ENCODE results near the gene HNRNPC. TPM values are rescaled to one million over a fixed set of nuclear protein-coding genes. Genes with fewer than 3 reads are reported as not detected.
"Not testable (repeated sequence)": the region's sequence is repeated elsewhere in the genome, so short reads cannot be mapped to it uniquely, and the experiment has no call there.

Gene HNRNPC
- total RNA-seq, 1 donor from 2014 or later, result 1,872 TPM

DNA sequence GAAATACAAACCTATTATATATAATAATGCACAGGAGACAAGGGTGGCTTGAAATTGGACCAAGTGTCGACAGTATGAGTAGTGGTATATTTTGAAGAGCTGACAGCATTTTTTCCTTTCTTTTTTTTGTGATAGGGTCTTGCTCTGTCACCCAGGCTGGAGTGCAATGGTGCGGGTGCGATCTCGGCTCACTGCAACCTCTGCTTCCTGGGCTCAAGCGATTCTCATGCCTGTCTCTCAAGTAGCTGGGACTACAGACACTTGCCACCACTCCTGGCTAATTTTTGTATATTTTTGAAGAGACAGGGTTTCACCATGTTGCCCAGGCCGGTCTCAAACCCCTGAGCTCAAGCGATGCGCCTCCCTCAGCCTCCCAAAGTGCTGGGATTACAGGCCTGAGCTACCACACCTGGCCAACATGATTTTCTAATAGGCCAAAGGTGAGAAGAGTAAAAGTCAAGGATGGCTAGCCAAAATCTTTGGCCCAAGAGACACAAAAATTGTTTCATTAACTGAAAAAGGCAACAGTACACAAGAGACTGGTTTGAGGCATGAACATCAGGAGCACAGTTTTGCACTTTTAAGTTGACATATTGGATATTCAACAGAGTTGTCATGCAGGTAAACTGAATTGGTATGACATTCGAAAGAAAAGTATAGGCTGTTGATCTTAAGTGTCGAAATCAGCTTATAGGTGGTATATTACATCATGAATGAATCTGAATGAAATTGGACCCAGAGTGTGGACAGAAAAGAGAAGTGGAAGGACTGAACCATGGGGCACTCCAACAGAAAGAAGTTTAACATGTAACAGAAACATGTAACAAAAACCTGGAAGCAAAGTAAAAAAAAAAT lies 12.5 kb downstream of the HNRNPC start:
- H3K4me3 ChIP-seq, result no peak overlapping the region

DNA sequence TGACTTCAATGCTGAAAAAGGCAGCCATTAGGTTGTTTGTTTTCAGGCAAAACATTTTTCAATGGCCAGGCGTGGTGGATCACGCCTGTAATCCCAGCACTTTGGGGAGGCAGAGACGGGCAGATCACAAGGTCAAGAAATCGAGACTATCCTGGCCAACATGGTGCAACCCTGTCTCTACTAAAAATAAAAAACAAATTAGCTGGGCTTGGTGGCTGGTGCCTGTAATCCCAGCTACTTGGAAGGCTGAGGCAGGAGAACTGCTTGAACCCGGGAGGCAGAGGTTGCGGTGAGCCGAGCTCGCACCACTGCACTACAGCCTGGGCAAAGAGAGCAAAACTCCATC lies 13.2 kb downstream of the HNRNPC start:
- peak overlapping the region; percentile 21 for H3K4me2 ChIP-seq
- Mint-ChIP-seq H3K4me1 (peaks cover 29% of the 10 kb centered on the region), H3K36me3 (peaks cover 51% of the 10 kb centered on the region)
- peaks cover 80% of the 10 kb centered on the region for H3F3A ChIP-seq (ENCODE audit: low read depth)
- H3K27ac Mint-ChIP-seq; H3K9me3 ChIP-seq (ENCODE audit: low read depth); H3K9me3 Mint-ChIP-seq; H3K27me3 ChIP-seq; H3K9ac ChIP-seq; H3K4me3 ChIP-seq; H3K4me3 Mint-ChIP-seq; H2AFZ ChIP-seq (replicated peaks); H3K27me3 Mint-ChIP-seq (ENCODE audit: insufficient read depth, low read depth); DNase-seq (ENCODE audit: low spot score): not testable (repeated sequence)
- peaks cover 30% of the 10 kb centered on the region for H3K4me1 ChIP-seq
- peaks cover 28% of the 10 kb centered on the region for H3K36me3 ChIP-seq
- peaks cover 100% of the 10 kb centered on the region for H3K79me2 ChIP-seq (ENCODE audit: low read depth)
- H4K20me1 ChIP-seq (ENCODE audit: low read depth), result peaks cover 100% of the 10 kb centered on the region
- peak overlapping the region; percentile 34 for H3K27ac ChIP-seq

More for the DNA sequence above, 12.5 kb downstream of the HNRNPC start:
- TF ChIP-seq, protein P1, sequence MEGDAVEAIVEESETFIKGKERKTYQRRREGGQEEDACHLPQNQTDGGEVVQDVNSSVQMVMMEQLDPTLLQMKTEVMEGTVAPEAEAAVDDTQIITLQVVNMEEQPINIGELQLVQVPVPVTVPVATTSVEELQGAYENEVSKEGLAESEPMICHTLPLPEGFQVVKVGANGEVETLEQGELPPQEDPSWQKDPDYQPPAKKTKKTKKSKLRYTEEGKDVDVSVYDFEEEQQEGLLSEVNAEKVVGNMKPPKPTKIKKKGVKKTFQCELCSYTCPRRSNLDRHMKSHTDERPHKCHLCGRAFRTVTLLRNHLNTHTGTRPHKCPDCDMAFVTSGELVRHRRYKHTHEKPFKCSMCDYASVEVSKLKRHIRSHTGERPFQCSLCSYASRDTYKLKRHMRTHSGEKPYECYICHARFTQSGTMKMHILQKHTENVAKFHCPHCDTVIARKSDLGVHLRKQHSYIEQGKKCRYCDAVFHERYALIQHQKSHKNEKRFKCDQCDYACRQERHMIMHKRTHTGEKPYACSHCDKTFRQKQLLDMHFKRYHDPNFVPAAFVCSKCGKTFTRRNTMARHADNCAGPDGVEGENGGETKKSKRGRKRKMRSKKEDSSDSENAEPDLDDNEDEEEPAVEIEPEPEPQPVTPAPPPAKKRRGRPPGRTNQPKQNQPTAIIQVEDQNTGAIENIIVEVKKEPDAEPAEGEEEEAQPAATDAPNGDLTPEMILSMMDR (IDR thresholded peaks at IDR 0.05), result no peak
- TF ChIP-seq EZH2phosphoT487 (IDR thresholded peaks at IDR 0.05) (no peak), EZH2 (IDR thresholded peaks at IDR 0.05) (no peak)
- Histone ChIP-seq H3F3A (ENCODE audit: low read depth) (peaks cover 78% of the 10 kb centered on the region), H4K20me1 (ENCODE audit: low read depth) (peaks cover 100% of the 10 kb centered on the region), H3K9ac (no peak overlapping the region), H3K9me3 (ENCODE audit: low read depth) (no peaks in the 10 kb centered on the region), H2AFZ (replicated peaks) (no peak overlapping the region), H3K27me3 (no peaks in the 10 kb centered on the region), H3K4me2 (peak overlapping the region; percentile 21), H3K4me1 (peaks cover 37% of the 10 kb centered on the region), H3K36me3 (peaks cover 26% of the 10 kb centered on the region), H3K27ac (peak overlapping the region; percentile 34), H3K79me2 (ENCODE audit: low read depth) (peaks cover 100% of the 10 kb centered on the region)
- Mint-ChIP-seq H3K9me3 (peaks cover 3% of the 10 kb centered on the region), H3K4me1 (peaks cover 29% of the 10 kb centered on the region), H3K27ac (no peak overlapping the region), H3K4me3 (no peak overlapping the region), H3K27me3 (ENCODE audit: insufficient read depth, low read depth) (peaks cover 4% of the 10 kb centered on the region), H3K36me3 (peaks cover 49% of the 10 kb centered on the region)
- no peak for DNase-seq (ENCODE audit: low spot score)

DNA sequence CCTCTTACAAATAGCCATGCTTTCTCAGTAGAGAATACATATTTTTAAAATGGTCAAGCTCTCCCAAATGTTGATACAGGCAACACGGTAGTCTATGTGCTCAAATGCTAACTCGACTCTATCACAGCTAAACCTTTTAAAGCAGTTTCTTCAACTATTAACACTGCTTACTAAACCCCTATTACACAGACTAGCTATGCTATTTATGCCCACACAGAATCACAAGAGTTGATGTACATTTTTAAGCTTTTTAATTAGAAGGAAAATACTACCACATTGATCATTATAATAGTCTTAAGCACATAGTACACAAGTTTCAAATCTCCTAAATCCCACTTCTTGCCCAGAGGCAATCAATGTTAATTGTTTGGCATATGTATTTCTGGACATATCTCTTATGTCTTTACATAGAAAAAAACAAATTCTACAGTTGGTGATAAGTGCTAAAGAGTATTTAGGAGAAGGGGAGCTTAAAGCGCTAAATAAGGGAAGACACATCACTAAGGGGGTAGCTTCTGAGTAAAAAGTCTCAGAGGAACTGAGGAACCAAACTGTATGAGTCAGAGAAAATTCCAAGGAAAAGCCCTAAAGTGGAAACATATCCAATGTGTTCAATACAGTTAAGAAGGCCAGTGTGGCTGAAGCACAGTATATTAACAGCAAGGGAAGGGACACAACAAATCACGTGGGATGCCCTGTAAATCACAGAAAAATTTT lies 13.7 kb downstream of the HNRNPC start:
- Histone ChIP-seq H3K36me3 (peaks cover 30% of the 10 kb centered on the region), H4K20me1 (ENCODE audit: low read depth) (peaks cover 100% of the 10 kb centered on the region), H3K27ac (peak overlapping the region; percentile 34)

More for the DNA sequence above, 13.7 kb downstream of the HNRNPC start:
- Histone ChIP-seq H3K79me2 (ENCODE audit: low read depth) (peaks cover 100% of the 10 kb centered on the region), H3K4me3 (no peak overlapping the region), H3K4me1 (peaks cover 28% of the 10 kb centered on the region), H2AFZ (replicated peaks) (no peak overlapping the region), H3K9me3 (ENCODE audit: low read depth) (no peaks in the 10 kb centered on the region), H3K4me2 (peak overlapping the region; percentile 2), H3F3A (ENCODE audit: low read depth) (peaks cover 82% of the 10 kb centered on the region), H3K9ac (no peak overlapping the region), H3K27me3 (no peaks in the 10 kb centered on the region)
- peaks cover 29% of the 10 kb centered on the region for H3K4me1 Mint-ChIP-seq
- H3K27me3 Mint-ChIP-seq (ENCODE audit: insufficient read depth, low read depth), result peaks cover under 1% of the 10 kb centered on the region
- DNase-seq (ENCODE audit: low spot score), result no peak
- peaks cover 4% of the 10 kb centered on the region for H3K9me3 Mint-ChIP-seq
- H3K36me3 Mint-ChIP-seq, result peaks cover 53% of the 10 kb centered on the region
- TF ChIP-seq, protein P1 (IDR thresholded peaks at IDR 0.05), result no peak
- no peak for TF ChIP-seq EZH2 (IDR thresholded peaks at IDR 0.05)
- no peak for TF ChIP-seq EZH2phosphoT487 (IDR thresholded peaks at IDR 0.05)
- H3K27ac Mint-ChIP-seq, result no peak overlapping the region
- no peak overlapping the region for H3K4me3 Mint-ChIP-seq

Measured in neural progenitor cell (in vitro differentiated cells).